DOHH2 (cell line): ENCODE data around the gene ADAMTS7.

Experiments used
- CTCF ChIP-seq: fragments of 200-600 bp; sonication (generic); IDR thresholded peaks from one replicate; pipeline ENCODE4 v1.5.1; 2014; ENCODE audit warnings: antibody characterized with exemption, mild to moderate bottlenecking, low read depth, low read length; ENCODE audit not compliant: poor library complexity, severe bottlenecking
- EZH2phosphoT487 ChIP-seq: fragments of 200-600 bp; sonication (generic); IDR thresholded peaks from 2 replicates; pipeline ENCODE4 v1.6.1; 2017; ENCODE audit warnings: borderline replicate concordance, mild to moderate bottlenecking, antibody characterized with exemption, low read length, moderate library complexity, mixed read lengths

DNA sequence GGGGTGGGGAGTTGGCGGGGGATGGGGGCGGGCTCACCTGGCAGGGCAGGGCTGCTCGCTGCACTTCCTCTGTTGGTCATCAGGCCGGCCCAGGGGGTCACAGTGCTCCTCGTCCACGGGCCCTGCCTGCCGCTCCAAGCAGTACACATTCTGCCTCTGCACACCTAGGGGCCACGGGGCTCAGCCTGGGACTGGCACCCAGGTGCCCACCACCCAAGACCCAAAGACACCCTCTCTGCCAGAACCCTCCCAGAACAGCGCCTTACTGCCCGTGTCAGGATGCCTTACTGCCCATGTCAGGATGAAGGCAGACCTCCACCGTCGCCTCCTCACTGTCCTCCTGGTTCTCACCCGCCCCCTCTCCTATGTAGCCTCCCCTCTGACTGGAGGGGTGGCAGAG lies 43.2 kb downstream of the ADAMTS7 start:
- TF ChIP-seq EZH2phosphoT487: no peak
- no peak for TF ChIP-seq CTCF
